Measurements from ENCODE around the gene PTK7.

GRCh38 chr6:43200541-43200940 is 124.4 kb downstream of the PTK7 start:
- no peak for TF ChIP-seq TARDBP (IDR thresholded peaks at IDR 0.05)
- no peak for TF ChIP-seq BHLHE40 (IDR thresholded peaks at IDR 0.05; ENCODE audit: borderline replicate concordance)
- no peak for TF ChIP-seq CTBP1 (IDR thresholded peaks at IDR 0.05; ENCODE audit: borderline replicate concordance)
- TF ChIP-seq SP1 (IDR thresholded peaks at IDR 0.05): no peak

Measured in HEK293T (cell line).